HL-60/S4 treated with phorbol 12-myristate 13-acetate at 8.2 ng/mL for 4 days and 3 days (cell line): ENCODE measurements around the gene CYS1.

Source experiments
- in situ Hi-C: fragments of 300-500 bp; cut with MboI; formaldehyde crosslinking; loops from 2 replicates; pipeline ENCODE4 v1.15.0; 2022; ENCODE audit warnings: low sequenced_read_pairs

CYS1 gene

DNA sequence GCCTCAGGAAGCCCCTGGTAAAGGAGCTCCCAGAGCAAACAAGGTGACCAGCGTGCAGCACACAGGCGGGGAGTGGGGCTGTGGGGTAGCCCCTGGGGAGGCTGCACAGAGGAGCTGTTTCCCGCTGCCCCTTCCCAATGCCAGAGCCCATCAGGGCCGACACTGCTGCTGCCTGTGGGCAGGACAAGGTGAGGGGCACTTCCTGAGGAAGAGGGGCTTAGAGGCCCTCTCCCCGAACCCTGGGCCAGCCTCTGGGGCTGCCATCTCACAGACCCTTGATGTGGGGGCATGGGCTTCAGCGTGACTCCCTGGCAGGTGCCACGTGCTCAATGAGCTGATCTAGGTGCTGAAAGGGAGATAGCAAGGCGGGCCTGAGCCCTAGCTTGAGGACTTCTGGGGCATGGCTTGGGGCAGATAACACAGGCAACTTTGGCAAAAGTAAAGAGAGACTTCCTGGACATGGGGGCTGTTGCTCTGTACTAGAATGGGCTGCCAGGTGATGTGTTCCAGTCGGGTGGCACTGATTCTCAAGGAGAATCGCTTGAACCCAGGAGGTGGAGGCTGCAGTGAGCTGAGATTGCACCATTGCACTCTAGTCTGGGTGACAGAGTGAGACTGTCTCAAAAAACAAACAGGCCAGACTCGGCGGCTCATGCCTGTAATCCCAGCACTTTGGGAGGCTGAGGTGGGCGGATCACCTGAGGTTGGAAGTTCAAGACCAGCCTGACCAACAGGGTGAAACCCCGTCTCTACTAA, 46.8 kb downstream of the CYS1 start:
- in situ Hi-C loops: loop anchor here (25.0 kb wide), 1 partner anchor 221 kb away; no protein-coding TSS in a partner anchor

DNA sequence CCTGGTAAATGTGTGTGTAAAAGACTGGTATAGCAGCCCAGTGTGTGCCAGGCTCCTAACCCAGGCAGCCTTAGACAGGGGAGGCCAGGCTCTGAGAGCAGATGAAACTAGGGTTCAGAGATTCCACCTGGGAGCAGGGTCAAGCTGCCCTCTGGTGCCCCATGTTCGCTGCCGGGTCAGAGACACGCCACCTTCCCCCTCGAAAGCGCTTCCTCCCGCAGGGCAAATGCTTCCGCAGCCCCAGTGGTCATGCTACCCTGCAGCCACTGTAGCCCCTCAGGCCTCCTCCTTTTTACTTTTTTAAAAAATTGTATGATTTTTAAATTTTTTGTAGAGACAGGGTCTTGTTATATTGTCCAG, 47.5 kb downstream of the CYS1 start:
- in situ Hi-C loops: loop anchor here (25.0 kb wide), 1 partner anchor 220 kb away; no protein-coding TSS in a partner anchor

DNA sequence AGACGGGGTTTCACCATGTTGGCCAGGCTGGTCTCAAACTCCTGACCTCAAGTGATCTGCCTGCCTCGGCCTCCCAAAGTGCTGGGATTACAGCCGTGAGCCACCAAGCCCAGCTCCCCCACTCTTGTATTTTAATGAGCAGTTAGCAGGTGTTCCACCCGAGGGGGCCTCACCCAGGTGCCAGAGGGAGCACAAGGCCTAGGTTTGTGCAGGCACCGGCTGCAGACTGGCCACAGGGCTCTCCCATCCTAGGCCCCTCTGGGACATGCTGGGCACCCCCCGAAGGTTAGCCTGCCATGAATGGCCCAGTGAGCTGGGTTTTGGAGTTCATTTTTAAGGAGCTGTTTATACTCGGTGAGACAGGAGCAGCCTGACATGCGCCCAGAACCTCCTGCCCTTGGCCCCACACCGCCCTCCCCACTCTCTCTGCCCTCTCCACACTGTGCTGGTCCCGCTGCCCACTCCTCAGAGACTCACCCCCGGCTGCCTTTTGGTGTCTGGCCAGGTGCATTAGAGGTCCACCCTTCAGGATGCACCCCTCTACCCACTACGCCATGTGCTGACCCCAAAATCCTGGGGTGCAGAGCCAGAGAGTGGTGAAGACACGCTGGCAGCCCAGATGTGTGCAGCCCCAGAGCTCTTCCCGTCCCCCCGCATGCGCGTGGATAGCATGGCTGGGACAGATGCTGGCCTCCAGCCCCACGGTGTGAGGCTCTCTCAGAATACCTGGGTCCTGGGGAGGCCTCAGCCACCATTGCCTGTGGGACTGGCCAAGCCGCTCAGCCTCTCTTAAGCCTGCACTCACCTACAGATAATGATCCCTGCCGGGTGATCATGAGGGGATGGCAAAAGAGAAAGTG, 48.1 kb downstream of the CYS1 start:
- in situ Hi-C loops: loop anchor here (25.0 kb wide), 1 partner anchor 220 kb away; no protein-coding TSS in a partner anchor

DNA sequence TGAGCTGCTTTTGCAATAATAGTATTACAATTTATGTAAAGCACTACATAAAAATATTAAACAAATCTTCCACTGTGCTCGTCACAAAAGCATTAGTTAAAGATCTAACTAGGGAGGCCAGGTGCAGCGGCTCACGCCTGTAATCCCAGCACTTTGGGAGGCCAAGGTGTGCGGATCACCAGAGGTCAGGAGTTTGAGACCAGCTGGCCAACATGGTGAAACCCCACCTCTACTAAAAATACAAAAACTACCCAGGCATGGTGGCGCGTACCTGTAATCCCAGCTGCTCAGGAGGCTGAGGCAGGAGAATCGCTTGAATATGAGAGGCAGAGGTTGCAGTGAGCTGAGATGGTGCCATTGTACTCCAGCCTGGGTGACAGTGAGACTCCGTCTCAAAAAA, 49.4 kb downstream of the CYS1 start:
- in situ Hi-C loops: loop anchor here (25.0 kb wide), 1 partner anchor 218 kb away; no protein-coding TSS in a partner anchor

- in situ Hi-C loops: loop anchor here (25.0 kb wide), 1 partner anchor 218 kb away; no protein-coding TSS in a partner anchor
These were observed 49.9 kb downstream of the CYS1 start for GRCh38 chr2:10030311-10030736.

- in situ Hi-C loops: loop anchor here (25.0 kb wide), 1 partner anchor 218 kb away; no protein-coding TSS in a partner anchor
These were observed 50.4 kb downstream of the CYS1 start for GRCh38 chr2:10029875-10030223.

GRCh38 chr2:10028988-10029874, 51.0 kb downstream of the CYS1 start:
- in situ Hi-C loops: loop anchor here (25.0 kb wide), 1 partner anchor 217 kb away; no protein-coding TSS in a partner anchor

GRCh38 chr2:10028407-10028987, 51.7 kb downstream of the CYS1 start:
- in situ Hi-C loops: loop anchor here (25.0 kb wide), 1 partner anchor 216 kb away; no protein-coding TSS in a partner anchor

DNA sequence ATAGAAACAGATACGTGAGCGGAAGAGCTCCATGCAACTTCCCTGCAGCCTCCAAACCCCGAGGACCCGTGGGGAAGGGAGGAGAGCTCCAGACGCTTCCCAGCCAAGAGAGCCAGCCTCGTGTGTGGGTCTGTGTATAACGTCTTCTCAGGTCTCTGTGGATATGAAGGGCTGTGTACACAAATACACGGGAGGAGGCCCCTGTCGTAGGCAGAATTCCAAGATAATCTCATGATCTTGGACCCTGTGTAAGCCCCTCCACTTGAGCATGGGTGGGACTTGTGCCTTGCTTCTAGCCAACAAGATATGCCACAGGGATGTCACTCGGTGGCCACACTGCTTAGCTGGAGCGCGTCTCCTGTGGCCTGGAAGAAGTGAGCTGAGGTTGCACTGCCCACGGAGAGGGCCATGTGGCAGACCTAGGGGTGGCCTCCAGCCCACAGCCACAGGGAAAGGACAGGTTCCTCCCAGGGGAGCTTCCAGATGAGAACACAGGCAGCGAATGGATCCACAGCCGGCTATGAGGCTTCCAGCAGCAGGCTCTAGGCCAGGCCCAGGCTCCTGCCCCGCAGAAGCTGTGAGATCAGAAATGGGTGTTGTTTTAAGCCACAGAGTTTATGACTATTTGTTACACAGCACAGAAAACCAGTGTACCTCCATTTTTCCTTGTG, 52.4 kb downstream of the CYS1 start:
- in situ Hi-C loops: loop anchor here (25.0 kb wide), 1 partner anchor 215 kb away; no protein-coding TSS in a partner anchor

DNA sequence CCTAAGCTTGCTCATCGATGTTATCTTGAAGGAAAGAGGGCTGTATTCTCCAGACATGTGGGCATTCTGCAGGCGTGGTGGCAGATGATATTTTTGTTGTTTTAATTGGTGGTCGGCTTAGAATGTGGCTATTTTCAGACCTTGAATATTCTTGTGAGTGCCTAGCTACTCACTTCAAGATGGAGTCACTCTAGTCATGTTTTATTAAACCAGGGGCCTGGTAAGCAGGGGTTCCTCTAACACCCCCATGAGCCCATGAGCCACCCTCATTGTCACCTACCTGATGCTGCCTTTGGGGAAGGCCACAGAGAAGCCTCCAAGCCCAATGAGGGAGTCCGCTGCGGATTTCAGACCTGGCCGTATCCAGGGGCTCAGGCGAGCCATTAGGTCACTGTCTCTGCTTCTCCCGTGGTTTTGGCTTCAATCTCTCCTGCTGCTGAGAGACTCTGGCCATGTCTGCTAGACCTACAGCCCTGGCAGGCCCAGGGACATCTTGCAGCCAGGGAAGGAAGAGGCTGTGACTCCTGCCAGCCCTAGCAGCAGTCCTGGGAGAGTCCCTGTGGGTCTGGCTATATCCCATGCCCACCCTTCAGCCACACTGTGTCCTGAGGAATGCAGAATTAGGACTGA, 53.2 kb downstream of the CYS1 start:
- in situ Hi-C loops: loop anchor here (25.0 kb wide), 1 partner anchor 215 kb away; no protein-coding TSS in a partner anchor

DNA sequence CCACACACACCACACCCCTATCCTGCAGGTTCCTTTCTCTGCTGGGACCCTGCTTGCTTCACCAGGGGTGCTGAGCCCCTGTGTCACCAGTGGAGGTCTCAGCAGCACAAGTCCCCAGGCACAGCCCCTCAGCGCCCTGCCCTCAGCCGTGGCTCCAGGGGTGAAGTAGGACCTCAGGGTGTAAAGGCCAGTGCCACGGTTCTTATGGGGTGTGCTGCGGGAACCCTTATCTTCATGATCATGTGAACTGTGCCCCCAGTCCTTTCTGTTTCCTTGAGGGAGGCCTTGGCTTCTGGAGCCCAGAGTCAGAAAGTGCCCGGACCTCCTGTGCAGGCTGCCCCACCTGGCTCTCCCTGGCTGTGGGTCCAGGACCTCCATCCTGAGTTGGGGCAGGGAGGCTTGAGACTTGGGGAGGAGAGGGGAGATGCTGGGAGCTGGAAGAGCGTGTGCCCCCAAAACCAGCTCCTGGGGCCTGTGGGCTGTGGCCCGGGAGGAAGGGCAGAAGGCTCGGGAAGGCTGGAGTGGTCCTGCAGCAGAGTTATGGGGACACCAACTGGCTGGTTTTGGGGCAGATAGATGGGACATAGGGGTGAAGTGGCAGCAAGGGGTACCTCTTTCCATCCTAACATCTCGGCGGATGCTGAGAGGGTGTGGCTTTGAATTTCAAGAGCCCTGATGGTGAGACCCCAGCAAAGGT, 57.1 kb downstream of the CYS1 start:
- in situ Hi-C loops: no loop called here

DNA sequence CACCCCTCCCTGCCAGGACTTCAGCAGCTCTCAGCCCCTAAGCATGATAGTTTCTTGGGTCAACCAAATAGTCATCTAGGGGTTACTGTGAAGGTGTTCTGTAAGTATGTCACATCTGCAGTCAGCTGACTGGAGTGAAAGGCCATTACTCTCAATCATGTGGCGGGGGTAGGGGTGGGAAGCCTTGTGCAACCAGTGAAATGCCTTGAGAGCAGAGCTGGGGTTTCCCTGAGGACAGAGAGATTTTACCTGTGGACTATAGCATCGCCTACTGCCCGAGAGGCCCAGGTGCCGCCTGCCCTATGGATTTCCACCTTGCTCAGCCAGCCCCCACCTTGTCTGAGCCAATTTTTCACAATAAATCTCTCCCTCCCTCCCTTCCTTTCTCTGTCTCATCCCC, 57.8 kb downstream of the CYS1 start:
- in situ Hi-C loops: no loop called here

DNA sequence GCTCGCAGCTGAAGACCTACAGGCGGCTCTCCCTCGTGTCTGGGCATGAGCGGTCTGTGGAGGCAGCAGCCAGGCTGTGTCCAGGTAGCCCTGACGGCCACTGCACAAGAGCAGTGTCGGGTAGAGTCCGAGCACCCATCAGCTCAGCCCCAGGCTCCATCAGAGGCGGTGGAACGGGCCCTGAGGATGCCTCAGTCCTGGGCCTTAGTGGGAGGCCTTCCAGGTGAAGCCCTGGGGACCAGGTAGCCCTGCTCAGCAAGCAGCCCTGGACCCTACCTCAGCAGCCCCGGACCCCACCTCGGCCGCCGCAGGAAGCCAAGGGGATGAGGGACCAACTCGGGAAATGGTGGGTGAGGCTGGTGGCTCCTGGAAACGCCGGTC, 58.2 kb downstream of the CYS1 start:
- in situ Hi-C loops: no loop called here

- in situ Hi-C loops: no loop called here
These were observed 60.4 kb downstream of the CYS1 start for GRCh38 chr2:10019602-10020400.

GRCh38 chr2:10019174-10019573, 61.0 kb downstream of the CYS1 start:
- in situ Hi-C loops: no loop called here

DNA sequence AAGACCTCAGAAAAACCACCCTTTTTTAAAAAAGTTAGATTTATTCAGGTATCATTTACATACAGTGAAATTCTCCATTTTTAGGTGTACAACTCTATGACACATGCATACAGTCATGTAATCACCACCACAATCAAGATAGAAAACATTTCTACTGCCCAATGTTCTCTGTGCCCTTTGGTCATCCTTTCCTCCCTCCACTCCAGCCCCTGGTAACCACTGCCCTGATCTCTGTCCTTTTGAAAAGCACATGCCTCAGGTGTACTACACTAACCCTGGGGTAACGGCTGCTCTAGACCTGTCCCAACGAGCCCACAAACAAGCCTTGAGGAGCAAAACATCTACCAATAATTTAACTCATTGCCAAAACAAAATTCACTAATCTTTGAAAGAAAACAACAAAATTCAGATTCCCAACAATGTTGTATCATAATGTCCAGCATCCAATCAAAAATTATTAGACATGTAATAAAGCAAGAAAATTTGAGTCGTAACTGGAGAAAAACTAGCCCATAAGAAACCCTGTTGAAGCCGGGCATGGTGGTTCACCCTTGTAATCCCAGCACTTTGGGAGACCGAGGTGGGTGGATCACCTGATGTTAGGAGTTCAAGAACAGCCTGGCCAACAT, 62.8 kb downstream of the CYS1 start:
- in situ Hi-C loops: no loop called here

DNA sequence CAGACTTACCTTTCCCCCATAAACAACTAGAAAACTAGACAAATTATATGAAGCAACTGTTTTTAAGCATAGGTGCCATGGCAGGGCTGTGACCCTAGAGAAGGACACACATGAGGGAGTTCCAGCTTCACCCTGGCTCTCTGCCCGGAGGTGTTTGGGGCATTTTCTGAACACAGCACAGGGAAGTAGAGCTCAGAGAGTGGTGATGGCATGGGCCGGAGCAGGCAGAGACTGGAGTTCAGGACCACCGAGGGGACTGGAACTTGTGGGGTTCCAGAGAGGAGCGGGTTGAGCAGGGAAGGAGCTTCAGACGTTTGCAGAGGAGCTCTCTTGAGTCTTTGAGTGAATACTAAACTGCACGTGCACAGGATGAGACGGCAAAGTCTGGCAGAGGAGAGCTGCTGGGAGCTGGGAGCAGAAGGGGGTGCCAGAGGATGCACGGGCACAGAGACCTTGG, 63.4 kb downstream of the CYS1 start:
- in situ Hi-C loops: no loop called here
